ENCODE data around the gene OARD1. TPM values are rescaled to one million over a fixed set of nuclear protein-coding genes. Genes with fewer than 3 reads are reported as not detected.

The OARD1 gene
- total and polyA plus RNA-seq, 10 of the 15 experiments (the other 5 are each of a cell fraction or from before 2014, with no cell fraction given) = 19.0 to 63.5 (median 43.6) TPM

DNA sequence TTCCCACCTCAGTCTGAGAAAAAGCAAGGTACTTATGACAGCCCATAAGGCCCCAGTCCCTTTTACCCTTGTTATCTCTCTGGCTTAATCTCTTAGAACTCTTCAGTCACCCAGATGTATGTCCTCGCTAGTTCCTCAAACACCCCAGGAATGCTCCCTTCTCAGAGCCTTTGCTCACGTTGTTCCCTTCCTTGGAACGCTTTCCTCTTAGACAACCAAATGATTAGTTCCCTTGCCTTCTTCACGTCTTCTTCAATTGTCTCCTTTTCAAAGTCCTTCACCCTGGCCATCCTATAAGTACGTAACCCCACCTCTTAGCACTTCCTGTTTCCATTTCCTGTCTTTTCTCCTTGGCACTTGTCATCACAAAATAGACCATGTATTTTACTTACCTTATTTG is 20.3 kb downstream of the OARD1 start:
- H3K4me3 ChIP-seq = no peak overlapping the region
- ChIA-PET RAD21 (ENCODE audit: unreplicated experiment) (no interaction called here), CTCF (interaction anchor here (1.2 to 1.5 kb wide), 2 partner anchors 12 to 16 kb away, joined by 3 to 5 read pairs; no protein-coding TSS in a partner anchor), POLR2A (no interaction called here), SMC1A (ENCODE audit: uncharacterized antibody, unreplicated experiment) (no interaction called here)
- H3K9ac ChIP-seq (ENCODE audit: control insufficient read depth, insufficient read depth, low read length) = no peak overlapping the region
- H3K79me2 ChIP-seq (ENCODE audit: control insufficient read depth, insufficient read depth, low read length) = no peaks in the 10 kb centered on the region
- no peak overlapping the region for H2AFZ ChIP-seq (ENCODE audit: control insufficient read depth, low read depth, low read length)
- no peak for TF ChIP-seq TCF12 (IDR thresholded peaks at IDR 0.05; ENCODE audit: low read depth, low read length)
- peak; percentile 69 for TF ChIP-seq SPI1 (IDR thresholded peaks at IDR 0.05; ENCODE audit: borderline replicate concordance, insufficient read depth, low read depth, low read length)
- TF ChIP-seq MXI1 (IDR thresholded peaks at IDR 0.05; ENCODE audit: low read depth, low read length) = no peak
- TF ChIP-seq SP1 (IDR thresholded peaks at IDR 0.05; ENCODE audit: low read depth, low read length) = no peak
- TF ChIP-seq ETV6 (conservative IDR thresholded peaks at IDR 0.05 in 1 of 2, IDR thresholded peaks at IDR 0.05 in 1 of 2; ENCODE audit: borderline replicate concordance in 1 of 2, low read depth in 1 of 2) = peak in 1 of 2 experiments; percentile 53; a peak in 1 of 4 replicates
- no peaks in the 10 kb centered on the region for H3K27me3 ChIP-seq (replicated peaks in 1 of 2; ENCODE audit: control insufficient read depth in 2 of 2, insufficient read depth in 2 of 2, low read length in 1 of 2)
- 75% methylated on average over 5 of the region's 5 CpGs for whole genome bisulfite sequencing (ENCODE audit: insufficient coverage, insufficient replicate concordance, low lambda C conversion rate, missing lambda C conversion rate)
- H3K4me1 ChIP-seq (ENCODE audit: control insufficient read depth, insufficient read depth, low read length) = no peaks in the 10 kb centered on the region
- ATAC-seq (no peak), DNase-seq (ENCODE audit: low read depth, low spot score) (no peak), FAIRE-seq (no peak)
- intact Hi-C loops (cut with micrococcal nuclease; ENCODE audit: unreplicated experiment) (no loop called here), in situ Hi-C loops (cut with MboI) (no loop called here)
- no peaks in the 10 kb centered on the region for H4K20me1 ChIP-seq (ENCODE audit: control insufficient read depth, insufficient read depth)
- no peak overlapping the region for H3K27ac ChIP-seq (ENCODE audit: control insufficient read depth, insufficient read depth)
- no peak overlapping the region for H3K4me2 ChIP-seq (ENCODE audit: control insufficient read depth, insufficient read depth)
- TSS peak; percentile 30 for BruUV-seq (replicated peaks)
- no peaks in the 10 kb centered on the region for H3K9me3 ChIP-seq (replicated peaks; ENCODE audit: control insufficient read depth, insufficient read depth, low read length)
- no peaks in the 10 kb centered on the region; a peak in 1 of 4 replicates for H3K36me3 ChIP-seq (ENCODE audit: control insufficient read depth in 2 of 2, insufficient read depth in 2 of 2, low read length in 1 of 2)

DNA sequence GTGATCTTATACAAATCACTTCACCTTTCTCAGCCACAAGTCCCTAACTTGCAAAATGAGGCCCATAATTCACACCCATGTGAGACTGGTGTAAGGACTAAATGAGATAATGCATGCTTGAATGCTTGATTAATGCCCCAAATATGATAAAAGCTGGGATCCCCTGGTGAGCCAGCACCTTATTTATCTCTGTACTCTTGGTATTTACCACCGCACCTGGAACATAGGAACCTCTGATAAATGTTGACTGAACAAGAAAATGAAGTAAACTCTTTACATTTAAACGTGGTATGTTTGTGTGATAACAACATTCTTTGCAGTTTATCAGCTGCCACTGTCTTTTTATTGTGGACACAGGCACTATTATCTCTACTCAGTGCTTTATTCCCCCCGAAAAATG is 21.6 kb downstream of the OARD1 start:
- Histone ChIP-seq H3K4me2 (ENCODE audit: control insufficient read depth, insufficient read depth) (no peak overlapping the region), H3K27me3 (replicated peaks in 1 of 2; ENCODE audit: control insufficient read depth in 2 of 2, insufficient read depth in 2 of 2, low read length in 1 of 2) (no peaks in the 10 kb centered on the region), H3K9ac (ENCODE audit: control insufficient read depth, insufficient read depth, low read length) (no peak overlapping the region), H3K79me2 (ENCODE audit: control insufficient read depth, insufficient read depth, low read length) (no peaks in the 10 kb centered on the region), H3K4me3 (no peak overlapping the region), H3K9me3 (replicated peaks; ENCODE audit: control insufficient read depth, insufficient read depth, low read length) (no peaks in the 10 kb centered on the region), H4K20me1 (ENCODE audit: control insufficient read depth, insufficient read depth) (no peaks in the 10 kb centered on the region), H2AFZ (ENCODE audit: control insufficient read depth, low read depth, low read length) (no peak overlapping the region), H3K36me3 (ENCODE audit: control insufficient read depth in 2 of 2, insufficient read depth in 2 of 2, low read length in 1 of 2) (no peaks in the 10 kb centered on the region; a peak in 1 of 4 replicates), H3K4me1 (ENCODE audit: control insufficient read depth, insufficient read depth, low read length) (no peaks in the 10 kb centered on the region), H3K27ac (ENCODE audit: control insufficient read depth, insufficient read depth) (no peak overlapping the region)
- FAIRE-seq (no peak), DNase-seq (ENCODE audit: low read depth, low spot score) (no peak), ATAC-seq (no peak)
- SMC1A ChIA-PET (ENCODE audit: uncharacterized antibody, unreplicated experiment) = interaction anchor here (1.1 kb wide), 1 partner anchor 10 kb away, joined by 3 read pairs; no protein-coding TSS in a partner anchor
- in situ Hi-C loops (cut with MboI) = no loop called here
- 91% methylated on average over 3 of the region's 3 CpGs for whole genome bisulfite sequencing (ENCODE audit: insufficient coverage, insufficient replicate concordance, low lambda C conversion rate, missing lambda C conversion rate)
- RAD21 ChIA-PET (ENCODE audit: unreplicated experiment) = no interaction called here
- POLR2A ChIA-PET = no interaction called here
- intact Hi-C loops (cut with micrococcal nuclease; ENCODE audit: unreplicated experiment) = no loop called here
- no TSS peak for BruUV-seq (replicated peaks)
- CTCF ChIA-PET = interaction anchor here (1.1 to 2.2 kb wide), 4 partner anchors 8 to 22 kb away, joined by 3 to 7 read pairs (median 3); partner anchors contain the start of gene TSPO2
- TF ChIP-seq TARDBP (IDR thresholded peaks at IDR 0.05; ENCODE audit: borderline replicate concordance) = no peak
- TF ChIP-seq HDGF (IDR thresholded peaks at IDR 0.05) = no peak
- TF ChIP-seq SMAD1 (IDR thresholded peaks at IDR 0.05; ENCODE audit: low read depth, partially characterized antibody) = no peak
- no peak for TF ChIP-seq FOS (IDR thresholded peaks at IDR 0.05; ENCODE audit: borderline replicate concordance, extremely low read depth, insufficient read length)
- TF ChIP-seq BMI1 (IDR thresholded peaks at IDR 0.05; ENCODE audit: borderline replicate concordance) = no peak
- no peak for TF ChIP-seq ZNF217 (IDR thresholded peaks at IDR 0.05)
- TF ChIP-seq, protein P1, sequence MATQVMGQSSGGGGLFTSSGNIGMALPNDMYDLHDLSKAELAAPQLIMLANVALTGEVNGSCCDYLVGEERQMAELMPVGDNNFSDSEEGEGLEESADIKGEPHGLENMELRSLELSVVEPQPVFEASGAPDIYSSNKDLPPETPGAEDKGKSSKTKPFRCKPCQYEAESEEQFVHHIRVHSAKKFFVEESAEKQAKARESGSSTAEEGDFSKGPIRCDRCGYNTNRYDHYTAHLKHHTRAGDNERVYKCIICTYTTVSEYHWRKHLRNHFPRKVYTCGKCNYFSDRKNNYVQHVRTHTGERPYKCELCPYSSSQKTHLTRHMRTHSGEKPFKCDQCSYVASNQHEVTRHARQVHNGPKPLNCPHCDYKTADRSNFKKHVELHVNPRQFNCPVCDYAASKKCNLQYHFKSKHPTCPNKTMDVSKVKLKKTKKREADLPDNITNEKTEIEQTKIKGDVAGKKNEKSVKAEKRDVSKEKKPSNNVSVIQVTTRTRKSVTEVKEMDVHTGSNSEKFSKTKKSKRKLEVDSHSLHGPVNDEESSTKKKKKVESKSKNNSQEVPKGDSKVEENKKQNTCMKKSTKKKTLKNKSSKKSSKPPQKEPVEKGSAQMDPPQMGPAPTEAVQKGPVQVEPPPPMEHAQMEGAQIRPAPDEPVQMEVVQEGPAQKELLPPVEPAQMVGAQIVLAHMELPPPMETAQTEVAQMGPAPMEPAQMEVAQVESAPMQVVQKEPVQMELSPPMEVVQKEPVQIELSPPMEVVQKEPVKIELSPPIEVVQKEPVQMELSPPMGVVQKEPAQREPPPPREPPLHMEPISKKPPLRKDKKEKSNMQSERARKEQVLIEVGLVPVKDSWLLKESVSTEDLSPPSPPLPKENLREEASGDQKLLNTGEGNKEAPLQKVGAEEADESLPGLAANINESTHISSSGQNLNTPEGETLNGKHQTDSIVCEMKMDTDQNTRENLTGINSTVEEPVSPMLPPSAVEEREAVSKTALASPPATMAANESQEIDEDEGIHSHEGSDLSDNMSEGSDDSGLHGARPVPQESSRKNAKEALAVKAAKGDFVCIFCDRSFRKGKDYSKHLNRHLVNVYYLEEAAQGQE (IDR thresholded peaks at IDR 0.05; ENCODE audit: low read depth, low read length) = no peak

All from GM12878 (cell line).